Stimulated activated CD8-positive, alpha-beta memory T cell treated with anti-CD3 and anti-CD28 coated beads, Interleukin-12 subunit alpha, Interleukin-12 subunit beta, amount 100 ng/mL, for 1 hour (primary cell): ENCODE measurements around the gene NPAS1.
"Not testable (repeated sequence)": the region's sequence is repeated elsewhere in the genome, so short reads cannot be mapped to it uniquely, and the experiment has no call there.

ENCODE experiments used
- DNase-seq: peaks from one replicate; pipeline ENCODE4 v3.0.0-alpha.2; 2020; ENCODE audit warnings: low read depth

Gene NPAS1

GRCh38 chr19:47047763-47048405 is 28.2 kb downstream of the NPAS1 start:
- DNase-seq = peak; percentile 25

- no peak for DNase-seq
Measured at GRCh38 chr19:47049307-47049700, 29.7 kb downstream of the NPAS1 start.

- DNase-seq = not testable (repeated sequence)
Measured at GRCh38 chr19:47050562-47050961, 30.9 kb downstream of the NPAS1 start.

- no peak for DNase-seq
Measured at GRCh38 chr19:47056411-47056810, 36.8 kb downstream of the NPAS1 start.

- DNase-seq = no peak
Measured at GRCh38 chr19:47057328-47057727, 37.7 kb downstream of the NPAS1 start.

- DNase-seq = no peak
Measured at GRCh38 chr19:47058621-47059022, 39.0 kb downstream of the NPAS1 start.

GRCh38 chr19:47063874-47064273 is 44.2 kb downstream of the NPAS1 start:
- DNase-seq = no peak

- no peak for DNase-seq
Measured at GRCh38 chr19:47065242-47065641, 45.6 kb downstream of the NPAS1 start.

- no peak for DNase-seq
Measured at GRCh38 chr19:47066376-47067214, 47.0 kb downstream of the NPAS1 start.

- DNase-seq = no peak
Measured at GRCh38 chr19:47067215-47067847, 47.7 kb downstream of the NPAS1 start.

GRCh38 chr19:47068246-47068645 is 48.6 kb downstream of the NPAS1 start:
- no peak for DNase-seq

- DNase-seq = no peak
Measured at GRCh38 chr19:47068876-47069406, 49.3 kb downstream of the NPAS1 start.

GRCh38 chr19:47069795-47070194 is 50.2 kb downstream of the NPAS1 start:
- DNase-seq = no peak

- no peak for DNase-seq
Measured at GRCh38 chr19:47070756-47071155, 51.1 kb downstream of the NPAS1 start.

- DNase-seq = no peak
Measured at GRCh38 chr19:47071731-47072130, 52.1 kb downstream of the NPAS1 start.

- DNase-seq = no peak
Measured at GRCh38 chr19:47072323-47072722, 52.7 kb downstream of the NPAS1 start.

GRCh38 chr19:47073574-47073973 is 53.9 kb downstream of the NPAS1 start:
- DNase-seq = no peak

GRCh38 chr19:47074621-47075020 is 55.0 kb downstream of the NPAS1 start:
- no peak for DNase-seq

- no peak for DNase-seq
Measured at GRCh38 chr19:47075179-47075810, 55.7 kb downstream of the NPAS1 start.

- DNase-seq = no peak
Measured at GRCh38 chr19:47075941-47076340, 56.3 kb downstream of the NPAS1 start.

- not testable (repeated sequence) for DNase-seq
Measured at GRCh38 chr19:47078351-47078750, 58.7 kb downstream of the NPAS1 start.

- DNase-seq = no peak
Measured at GRCh38 chr19:47081095-47081494, 61.5 kb downstream of the NPAS1 start.
